ENCODE results near the gene RAB11FIP3.

Gene RAB11FIP3

DNA sequence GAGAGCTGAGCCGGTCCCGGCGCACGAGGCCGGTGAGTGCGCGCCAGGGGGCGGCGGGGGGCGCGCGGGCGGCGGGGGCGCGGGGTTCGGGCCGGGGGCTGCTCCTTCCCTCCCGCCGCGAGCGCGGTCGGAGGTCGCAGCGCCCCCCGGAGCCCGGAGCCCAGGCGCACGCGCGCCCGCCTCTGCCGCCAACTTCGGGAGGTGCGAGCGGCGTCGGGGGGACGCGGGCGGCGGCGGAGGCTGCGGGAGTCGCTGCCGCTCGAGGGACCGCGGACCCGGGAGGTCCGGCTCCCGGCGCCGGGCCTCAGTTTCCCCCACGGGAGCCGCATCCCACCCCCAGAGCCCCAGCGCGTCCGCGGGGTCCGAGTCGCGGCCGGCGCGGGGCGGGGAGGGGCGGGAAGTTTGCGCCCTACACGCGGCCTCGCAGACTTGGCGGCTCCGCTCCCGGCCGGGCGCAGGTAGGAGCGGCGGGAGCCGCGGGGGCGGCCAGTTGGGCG, 134.8 kb downstream of the RAB11FIP3 start, which contains the start of gene PRR35:
Gene PRR35, plus strand, starts transcription at position 191 of the 497 bp plus-strand sequence. CDS start 2,901 bp downstream, outside the sequence.
- TF ChIP-seq RAD21 (IDR thresholded peaks at IDR 0.05; ENCODE audit: low read depth) (no peak), CREB1 (IDR thresholded peaks at IDR 0.05; ENCODE audit: low read depth) (no peak), CEBPB (IDR thresholded peaks at IDR 0.05) (no peak), NFIC (IDR thresholded peaks at IDR 0.05) (no peak), EP300 (IDR thresholded peaks at IDR 0.05; ENCODE audit: borderline replicate concordance) (no peak), USF1 (IDR thresholded peaks at IDR 0.05) (no peak), EGR1 (IDR thresholded peaks at IDR 0.05) (no peak), ZBTB7A (IDR thresholded peaks at IDR 0.05; ENCODE audit: low read depth) (no peak), TEAD4 (IDR thresholded peaks at IDR 0.05) (no peak), YY1 (IDR thresholded peaks at IDR 0.05; ENCODE audit: low read depth) (no peak)

DNA sequence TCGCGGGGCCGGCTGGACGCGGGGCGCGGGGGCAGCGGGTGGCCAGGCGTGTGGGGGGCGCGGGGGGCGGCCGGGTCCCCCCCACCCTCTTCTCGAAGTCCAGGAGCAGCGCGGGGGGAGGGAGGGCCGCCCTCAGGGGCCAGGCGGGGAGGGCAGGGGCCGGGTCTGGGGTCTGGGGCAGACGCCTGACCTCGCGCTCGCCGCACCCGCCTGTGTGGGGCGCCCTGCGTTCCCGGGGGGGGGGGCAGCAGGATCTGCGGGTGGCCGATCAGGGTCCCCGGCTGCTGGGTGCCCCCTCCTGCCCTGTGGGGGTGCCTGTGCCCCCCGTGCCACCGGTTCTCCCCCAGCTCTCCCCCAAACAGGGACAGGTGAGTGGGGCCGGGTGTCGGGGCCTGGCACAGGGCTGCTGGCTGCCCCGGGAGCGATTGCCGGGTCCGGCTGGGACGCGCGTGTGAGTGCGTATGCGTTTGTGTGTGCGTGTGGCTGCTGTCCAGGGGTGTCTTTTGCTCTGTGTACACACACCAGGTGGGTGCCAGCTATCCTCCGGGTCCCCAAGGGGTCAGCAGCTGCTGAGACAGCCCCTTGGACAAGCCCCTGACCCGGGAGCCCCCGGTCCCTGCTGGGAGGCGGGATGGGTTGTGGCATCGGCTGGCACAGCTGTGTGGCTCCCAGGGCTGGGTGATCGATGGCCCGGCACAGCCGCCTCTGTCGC, 135.4 kb downstream of the RAB11FIP3 start:
- no peak for TF ChIP-seq TAF1 (IDR thresholded peaks at IDR 0.05; ENCODE audit: low read depth)
- TF ChIP-seq YY1 (IDR thresholded peaks at IDR 0.05; ENCODE audit: low read depth) = no peak
- TF ChIP-seq EGR1 (IDR thresholded peaks at IDR 0.05) = no peak
- no peak for TF ChIP-seq TEAD4 (IDR thresholded peaks at IDR 0.05)
- no peak for TF ChIP-seq RAD21 (IDR thresholded peaks at IDR 0.05; ENCODE audit: low read depth)
- TF ChIP-seq USF1 (IDR thresholded peaks at IDR 0.05) = no peak
- no peak for TF ChIP-seq CEBPB (IDR thresholded peaks at IDR 0.05)
- no peak for TF ChIP-seq MAX (IDR thresholded peaks at IDR 0.05)
- TF ChIP-seq FOXM1 (IDR thresholded peaks at IDR 0.05; ENCODE audit: borderline replicate concordance, low read depth) = no peak
- no peak for TF ChIP-seq TCF12 (IDR thresholded peaks at IDR 0.05; ENCODE audit: low read depth)
- no peak for TF ChIP-seq EP300 (IDR thresholded peaks at IDR 0.05; ENCODE audit: borderline replicate concordance)
- TF ChIP-seq ZBTB7A (IDR thresholded peaks at IDR 0.05; ENCODE audit: low read depth) = no peak
- TF ChIP-seq CREB1 (IDR thresholded peaks at IDR 0.05; ENCODE audit: low read depth) = no peak
- TF ChIP-seq NFIC (IDR thresholded peaks at IDR 0.05) = no peak
- no peak for TF ChIP-seq REST (IDR thresholded peaks at IDR 0.05; ENCODE audit: low read depth)

- TF ChIP-seq TEAD4 (IDR thresholded peaks at IDR 0.05) (no peak), FOXM1 (IDR thresholded peaks at IDR 0.05; ENCODE audit: borderline replicate concordance, low read depth) (no peak), TAF1 (IDR thresholded peaks at IDR 0.05; ENCODE audit: low read depth) (no peak), RAD21 (IDR thresholded peaks at IDR 0.05; ENCODE audit: low read depth) (no peak), CEBPB (IDR thresholded peaks at IDR 0.05) (no peak), ZBTB7A (IDR thresholded peaks at IDR 0.05; ENCODE audit: low read depth) (no peak), YY1 (IDR thresholded peaks at IDR 0.05; ENCODE audit: low read depth) (no peak), REST (IDR thresholded peaks at IDR 0.05; ENCODE audit: low read depth) (no peak), MAX (IDR thresholded peaks at IDR 0.05) (no peak), EP300 (IDR thresholded peaks at IDR 0.05; ENCODE audit: borderline replicate concordance) (no peak), CREB1 (IDR thresholded peaks at IDR 0.05; ENCODE audit: low read depth) (no peak), USF1 (IDR thresholded peaks at IDR 0.05) (no peak), EGR1 (IDR thresholded peaks at IDR 0.05) (no peak), TCF12 (IDR thresholded peaks at IDR 0.05; ENCODE audit: low read depth) (no peak), NFIC (IDR thresholded peaks at IDR 0.05) (no peak)
Observed at GRCh38 chr16:561413-561794, 136.0 kb downstream of the RAB11FIP3 start.

GRCh38 chr16:561957-562938, 136.8 kb downstream of the RAB11FIP3 start:
- TF ChIP-seq TCF12 (IDR thresholded peaks at IDR 0.05; ENCODE audit: low read depth) = no peak
- peak; percentile 55 for TF ChIP-seq TEAD4 (IDR thresholded peaks at IDR 0.05)
